HG03196 (cell line): ENCODE data around the gene MYO1C.

Experiments used
- ATAC-seq: cut with Tn5 transposase; IDR thresholded peaks from one replicate; pipeline ENCODE4 v1.9.1; 2021; ENCODE audit not compliant: unreplicated experiment

Gene MYO1C

GRCh38 chr17:1485423-1486376 lies 6.8 kb downstream of the MYO1C start:
- peak; percentile 21 for ATAC-seq

DNA sequence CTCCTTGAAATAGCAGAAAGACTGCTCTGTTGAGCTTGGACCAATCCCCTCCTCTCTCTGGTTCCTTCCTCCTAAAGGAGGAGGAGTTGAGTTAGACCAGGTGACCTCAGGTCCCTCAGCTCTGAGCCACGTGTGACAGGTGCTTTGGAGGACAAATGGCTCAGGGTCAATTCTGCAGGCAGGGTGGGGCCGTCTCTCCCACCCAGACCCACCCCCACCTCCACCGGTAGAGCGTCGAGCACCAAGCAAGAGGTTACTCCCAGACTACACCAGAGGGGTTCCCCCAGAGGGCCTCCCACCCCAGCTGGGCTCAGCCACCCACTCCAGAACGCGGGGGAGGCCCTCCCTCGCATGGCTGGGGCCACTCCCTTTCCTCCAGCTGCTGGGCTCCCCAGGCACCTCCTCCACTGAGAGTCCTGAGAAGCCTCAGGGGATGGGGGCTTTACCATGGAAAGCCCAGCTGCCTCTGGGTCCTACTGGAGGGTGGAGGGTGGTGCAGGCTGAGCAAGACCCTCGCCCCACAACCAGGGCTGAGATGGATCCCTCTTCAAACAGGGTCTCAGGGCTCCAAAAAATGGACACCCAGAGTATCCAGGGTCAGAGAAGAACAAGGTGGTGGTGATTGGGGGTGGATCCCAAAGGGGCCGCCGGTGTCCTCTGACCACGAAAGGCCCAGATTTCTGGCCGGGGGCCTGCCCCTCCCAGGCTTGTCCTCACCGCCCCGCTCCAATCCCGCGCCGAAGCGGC lies 7.6 kb downstream of the MYO1C start:
- ATAC-seq, result peak; percentile 37

GRCh38 chr17:1484060-1484535 lies 8.4 kb downstream of the MYO1C start:
- ATAC-seq, result no peak

GRCh38 chr17:1482680-1483079 lies 9.8 kb downstream of the MYO1C start:
- ATAC-seq, result no peak

- ATAC-seq, result no peak
Measured at GRCh38 chr17:1481736-1482135, 10.8 kb downstream of the MYO1C start.

DNA sequence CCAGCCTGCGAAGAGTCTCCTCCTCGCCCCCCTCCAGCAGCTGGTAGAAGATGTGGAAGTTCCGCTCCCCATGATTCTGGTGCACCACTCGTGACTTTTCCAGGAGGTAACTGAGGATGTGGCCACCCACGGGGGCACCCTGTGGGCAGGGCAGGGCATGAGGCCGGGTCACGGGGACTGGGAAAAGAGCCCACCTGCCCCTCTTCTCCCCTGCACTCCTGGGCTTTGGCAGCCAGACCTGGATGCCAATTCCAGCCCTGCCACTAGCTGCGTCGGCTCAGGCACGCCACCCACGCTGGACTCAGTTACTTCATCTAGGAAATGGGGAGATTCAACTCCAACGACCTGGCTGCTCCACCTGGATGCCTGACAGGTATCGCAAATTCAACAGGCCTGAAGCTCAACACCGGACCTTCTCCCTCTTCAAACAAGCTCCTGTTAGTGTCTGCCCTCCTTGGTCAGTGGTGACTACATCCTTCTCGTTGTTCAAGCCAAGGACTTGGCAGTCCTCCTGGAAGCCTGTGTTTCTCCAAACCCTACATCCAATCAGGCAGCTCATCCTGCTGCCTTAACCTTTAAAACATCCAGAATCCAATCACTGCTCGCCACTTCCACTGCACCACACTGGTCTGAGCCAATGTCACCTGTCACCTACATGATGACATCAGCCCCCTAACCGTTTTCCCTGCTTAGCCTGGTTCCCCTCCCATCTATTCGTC lies 11.6 kb downstream of the MYO1C start:
- ATAC-seq, result no peak

GRCh38 chr17:1478418-1478817 lies 14.1 kb downstream of the MYO1C start:
- no peak for ATAC-seq

DNA sequence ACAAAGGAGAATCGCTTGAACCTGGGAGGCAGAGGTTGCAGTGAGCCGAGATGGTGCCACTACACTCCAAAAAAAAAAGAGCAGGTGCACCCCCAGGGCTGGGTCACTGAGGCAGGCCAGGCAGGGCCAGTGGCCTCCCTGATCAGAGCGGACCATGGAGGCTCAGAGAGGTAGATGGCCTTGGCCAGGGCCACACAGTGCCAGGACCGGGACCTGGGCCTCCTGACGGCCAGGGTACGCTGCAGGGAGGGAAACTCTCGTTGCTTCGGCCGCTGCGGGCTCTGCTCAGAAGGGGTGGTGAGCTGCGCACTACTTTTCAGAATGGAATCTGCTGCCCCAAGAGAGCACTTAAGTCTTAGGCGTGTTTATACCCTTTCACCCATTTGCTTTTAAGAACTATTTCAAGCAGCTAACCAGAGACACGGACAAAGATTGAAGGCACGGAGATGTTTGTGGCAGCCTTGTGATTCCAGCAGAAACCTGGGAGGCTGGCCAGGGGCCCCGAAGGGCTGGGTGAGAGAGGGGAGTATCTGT lies 17.1 kb downstream of the MYO1C start:
- no peak for ATAC-seq

DNA sequence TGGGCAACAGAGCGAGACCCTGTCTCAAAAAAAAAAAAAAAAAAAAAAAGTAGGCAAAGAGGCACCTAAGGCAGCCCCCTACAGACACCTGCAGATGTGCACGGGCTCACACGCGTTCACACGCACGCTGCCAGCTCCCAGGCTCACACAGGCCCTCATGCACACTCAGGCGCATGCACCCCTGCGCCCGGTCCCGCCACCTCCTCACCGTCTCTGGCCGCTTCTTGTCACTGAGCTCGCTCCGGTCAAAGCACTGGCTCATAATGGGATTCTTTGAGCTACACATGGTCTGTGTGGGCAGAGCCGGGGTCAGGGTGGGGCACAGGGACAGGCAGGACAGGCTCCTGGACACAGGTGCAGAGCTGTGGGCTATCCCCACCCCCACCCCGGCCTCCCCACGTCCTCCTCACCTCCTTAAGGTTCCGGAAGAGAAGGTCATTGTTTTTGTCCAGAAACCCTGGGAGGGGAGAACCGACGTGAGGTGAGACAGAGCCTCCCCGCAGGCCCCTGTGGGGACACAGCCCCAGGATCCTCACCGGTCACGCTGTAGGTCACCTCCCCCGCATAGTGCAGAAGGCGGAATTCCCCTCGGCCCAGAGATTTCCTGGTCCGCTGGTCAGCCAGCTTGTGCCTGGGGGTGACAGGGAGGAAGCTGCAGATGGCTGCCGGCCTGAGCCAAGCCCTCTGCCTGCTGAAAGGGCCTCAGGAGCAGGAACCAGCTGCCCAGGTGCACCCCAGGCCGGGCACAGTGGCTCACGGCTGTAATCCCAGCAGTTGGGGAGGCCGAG lies 17.9 kb downstream of the MYO1C start:
- peak; percentile 41 for ATAC-seq

DNA sequence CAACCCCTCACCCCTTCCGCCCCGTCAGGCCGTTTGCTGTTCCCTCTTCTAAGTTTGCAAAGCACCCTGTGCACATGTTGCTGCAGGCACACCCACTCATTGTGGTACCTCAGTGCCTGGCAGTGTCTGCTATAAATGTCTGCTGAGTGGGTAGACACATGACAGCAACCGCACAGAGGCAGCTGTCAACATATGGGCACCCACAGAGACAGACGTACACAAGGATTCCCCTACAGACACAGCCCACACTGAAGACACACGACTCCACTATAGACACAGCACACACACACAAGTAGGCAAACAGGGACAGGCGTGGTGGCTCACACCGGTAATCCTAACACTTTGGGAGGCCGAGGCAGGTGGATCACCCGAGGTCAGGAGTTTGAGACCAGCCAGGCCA lies 18.6 kb downstream of the MYO1C start:
- no peak for ATAC-seq

GRCh38 chr17:1473170-1473569 lies 19.3 kb downstream of the MYO1C start:
- no peak for ATAC-seq

GRCh38 chr17:1471911-1472821 lies 20.3 kb downstream of the MYO1C start:
- no peak for ATAC-seq

DNA sequence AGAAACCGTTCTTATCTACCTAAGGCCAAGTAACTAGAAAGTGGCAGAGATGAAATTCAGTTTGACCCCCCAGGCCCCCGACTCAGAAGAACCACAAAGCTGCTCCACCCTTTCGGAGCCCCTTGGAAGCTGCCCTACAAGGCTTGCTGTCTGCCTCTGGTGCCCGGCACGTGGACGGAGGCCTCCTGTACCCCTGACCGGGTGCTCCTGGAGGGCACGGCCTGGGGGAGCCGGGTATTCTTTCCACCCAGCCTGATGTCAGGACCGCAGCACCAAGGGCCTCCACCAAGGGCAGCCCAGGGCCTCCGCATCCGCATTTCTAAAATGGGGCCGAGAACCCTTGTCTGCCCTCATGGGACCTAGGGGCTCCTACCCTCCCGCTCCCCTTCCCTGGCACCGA lies 21.0 kb downstream of the MYO1C start:
- no peak for ATAC-seq

- ATAC-seq, result no peak
Measured at GRCh38 chr17:1470755-1471462, 21.6 kb downstream of the MYO1C start.

- ATAC-seq, result no peak
Measured at GRCh38 chr17:1470071-1470754, 22.3 kb downstream of the MYO1C start.

GRCh38 chr17:1469231-1469852 lies 23.1 kb downstream of the MYO1C start:
- ATAC-seq, result no peak

DNA sequence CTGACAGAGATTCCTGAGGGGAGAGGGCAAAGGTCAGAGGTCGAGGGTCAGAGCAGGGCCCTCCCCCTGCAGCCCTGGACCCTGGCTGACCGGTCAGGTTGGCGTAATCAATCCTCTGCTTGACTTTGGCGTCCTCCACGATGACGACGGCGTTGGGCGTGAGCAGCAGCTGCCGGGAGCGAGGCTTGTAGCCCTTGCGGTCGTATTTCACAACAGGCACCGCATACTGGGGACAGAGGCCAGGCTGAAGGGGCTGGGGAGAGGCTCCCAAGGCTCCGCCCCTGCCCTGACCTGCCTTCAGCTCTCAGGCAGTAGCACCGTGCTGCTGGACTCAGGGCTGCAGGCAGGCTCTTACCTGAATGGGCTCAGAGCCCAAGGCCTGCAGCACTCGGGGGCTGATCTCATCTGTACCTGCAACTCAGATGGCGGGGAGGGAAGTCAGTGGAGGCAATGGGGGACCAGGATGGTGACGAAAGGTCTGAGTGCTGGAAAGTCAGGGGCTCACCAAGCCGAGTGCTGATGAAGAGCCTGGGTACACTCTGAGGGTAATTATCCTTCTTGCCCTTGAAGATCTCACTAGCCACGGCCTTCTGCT lies 24.5 kb downstream of the MYO1C start:
- no peak for ATAC-seq
